ENCODE results near the gene E2F1.

Gene E2F1

GRCh38 chr20:33664762-33665144 is 21.4 kb downstream of the E2F1 start:
- in situ Hi-C loops (cut with MboI; ENCODE audit: low pct_unique_long_range_greater_than_20kb, low sequenced_read_pairs), result loop anchor here (25.0 kb wide), 1 partner anchor 202 kb away; no protein-coding TSS in a partner anchor
- no peak for DNase-seq

- in situ Hi-C loops (cut with MboI; ENCODE audit: low pct_unique_long_range_greater_than_20kb, low sequenced_read_pairs), result loop anchor here (25.0 kb wide), 1 partner anchor 202 kb away; no protein-coding TSS in a partner anchor
- no peak for DNase-seq
Observed at GRCh38 chr20:33664085-33664761, 22.0 kb downstream of the E2F1 start.

- DNase-seq, result peak; percentile 69
- in situ Hi-C loops (cut with MboI; ENCODE audit: low pct_unique_long_range_greater_than_20kb, low sequenced_read_pairs), result loop anchor here (25.0 kb wide), 1 partner anchor 201 kb away; no protein-coding TSS in a partner anchor
Observed at GRCh38 chr20:33663161-33664084, 22.8 kb downstream of the E2F1 start.

- no peak for DNase-seq
- in situ Hi-C loops (cut with MboI; ENCODE audit: low pct_unique_long_range_greater_than_20kb, low sequenced_read_pairs), result loop anchor here (25.0 kb wide), 1 partner anchor 200 kb away; no protein-coding TSS in a partner anchor
Observed at GRCh38 chr20:33662172-33662571, 24.0 kb downstream of the E2F1 start, which contains the start of gene C20orf144. C20orf144 (plus strand) TSS chr20:33662327; CDS start chr20:33662346, 19 bp downstream.

- in situ Hi-C loops (cut with MboI; ENCODE audit: low pct_unique_long_range_greater_than_20kb, low sequenced_read_pairs), result loop anchor here (25.0 kb wide), 1 partner anchor 198 kb away; no protein-coding TSS in a partner anchor
- no peak for DNase-seq
Observed at GRCh38 chr20:33660685-33661058, 25.5 kb downstream of the E2F1 start.

GRCh38 chr20:33660035-33660684 is 26.0 kb downstream of the E2F1 start:
- no peak for DNase-seq
- in situ Hi-C loops (cut with MboI; ENCODE audit: low pct_unique_long_range_greater_than_20kb, low sequenced_read_pairs), result loop anchor here (25.0 kb wide), 1 partner anchor 198 kb away; no protein-coding TSS in a partner anchor

- in situ Hi-C loops (cut with MboI; ENCODE audit: low pct_unique_long_range_greater_than_20kb, low sequenced_read_pairs), result loop anchor here (25.0 kb wide), 1 partner anchor 197 kb away; no protein-coding TSS in a partner anchor
Observed at GRCh38 chr20:33659341-33660034, 26.7 kb downstream of the E2F1 start.

GRCh38 chr20:33658929-33659328 is 27.3 kb downstream of the E2F1 start:
- in situ Hi-C loops (cut with MboI; ENCODE audit: low pct_unique_long_range_greater_than_20kb, low sequenced_read_pairs), result loop anchor here (25.0 kb wide), 1 partner anchor 197 kb away; no protein-coding TSS in a partner anchor
- no peak for DNase-seq

More at GRCh38 chr20:33659341-33660034, 26.7 kb downstream of the E2F1 start:
- DNase-seq, result no peak

GRCh38 chr20:33658510-33658909 is 27.7 kb downstream of the E2F1 start:
- in situ Hi-C loops (cut with MboI; ENCODE audit: low pct_unique_long_range_greater_than_20kb, low sequenced_read_pairs), result loop anchor here (25.0 kb wide), 1 partner anchor 196 kb away; no protein-coding TSS in a partner anchor
- no peak for DNase-seq

- in situ Hi-C loops (cut with MboI; ENCODE audit: low pct_unique_long_range_greater_than_20kb, low sequenced_read_pairs), result loop anchor here (25.0 kb wide), 1 partner anchor 195 kb away; no protein-coding TSS in a partner anchor
- DNase-seq, result no peak
Observed at GRCh38 chr20:33657704-33658095, 28.5 kb downstream of the E2F1 start.

GRCh38 chr20:33656783-33657703 is 29.1 kb downstream of the E2F1 start:
- in situ Hi-C loops (cut with MboI; ENCODE audit: low pct_unique_long_range_greater_than_20kb, low sequenced_read_pairs), result loop anchor here (25.0 kb wide), 1 partner anchor 195 kb away; no protein-coding TSS in a partner anchor

GRCh38 chr20:33656010-33656782 is 30.0 kb downstream of the E2F1 start:
- no peak for DNase-seq
- in situ Hi-C loops (cut with MboI; ENCODE audit: low pct_unique_long_range_greater_than_20kb, low sequenced_read_pairs), result loop anchor here (25.0 kb wide), 1 partner anchor 194 kb away; no protein-coding TSS in a partner anchor

More at GRCh38 chr20:33656783-33657703, 29.1 kb downstream of the E2F1 start:
- no peak for DNase-seq

- in situ Hi-C loops (cut with MboI; ENCODE audit: low pct_unique_long_range_greater_than_20kb, low sequenced_read_pairs), result loop anchor here (25.0 kb wide), 1 partner anchor 193 kb away; no protein-coding TSS in a partner anchor
- DNase-seq, result no peak
Observed at GRCh38 chr20:33655164-33655563, 31.0 kb downstream of the E2F1 start.

GRCh38 chr20:33654680-33655161 is 31.5 kb downstream of the E2F1 start:
- in situ Hi-C loops (cut with MboI; ENCODE audit: low pct_unique_long_range_greater_than_20kb, low sequenced_read_pairs), result loop anchor here (25.0 kb wide), 1 partner anchor 192 kb away; no protein-coding TSS in a partner anchor
- DNase-seq, result no peak

GRCh38 chr20:33653900-33654596 is 32.1 kb downstream of the E2F1 start:
- no peak for DNase-seq

More at GRCh38 chr20:33653900-33654596, 32.1 kb downstream of the E2F1 start:
- in situ Hi-C loops (cut with MboI; ENCODE audit: low pct_unique_long_range_greater_than_20kb, low sequenced_read_pairs), result loop anchor here (25.0 kb wide), 1 partner anchor 192 kb away; no protein-coding TSS in a partner anchor
